Measurements from ENCODE around the gene HOTAIR.

The HOTAIR gene

GRCh38 chr12:53953831-53954693 is 20.7 kb downstream of the HOTAIR start:
- TF ChIP-seq CTCF (conservative IDR thresholded peaks at IDR 0.05; ENCODE audit: low read depth, low read length): no peak
- no peak overlapping the region for H3K4me3 ChIP-seq (ENCODE audit: low read depth, low read length)
- no peak for DNase-seq (ENCODE audit: low read depth)

- no peak overlapping the region for H3K4me3 ChIP-seq (ENCODE audit: low read depth, low read length)
- no peak for TF ChIP-seq CTCF (conservative IDR thresholded peaks at IDR 0.05; ENCODE audit: low read depth, low read length)
- no peak for DNase-seq (ENCODE audit: low read depth)
Observed at GRCh38 chr12:53952871-53953734, 21.7 kb downstream of the HOTAIR start.

GRCh38 chr12:53952335-53952694 is 22.4 kb downstream of the HOTAIR start:
- no peak overlapping the region for H3K4me3 ChIP-seq (ENCODE audit: low read depth, low read length)
- no peak for DNase-seq (ENCODE audit: low read depth)
- TF ChIP-seq CTCF (conservative IDR thresholded peaks at IDR 0.05; ENCODE audit: low read depth, low read length): no peak

GRCh38 chr12:53951577-53952334 is 23.0 kb downstream of the HOTAIR start:
- no peak overlapping the region for H3K4me3 ChIP-seq (ENCODE audit: low read depth, low read length)
- DNase-seq (ENCODE audit: low read depth): no peak
- TF ChIP-seq CTCF (conservative IDR thresholded peaks at IDR 0.05; ENCODE audit: low read depth, low read length): no peak

- DNase-seq (ENCODE audit: low read depth): no peak
- TF ChIP-seq CTCF (conservative IDR thresholded peaks at IDR 0.05; ENCODE audit: low read depth, low read length): no peak
- no peak overlapping the region for H3K4me3 ChIP-seq (ENCODE audit: low read depth, low read length)
Observed at GRCh38 chr12:53950789-53951576, 23.8 kb downstream of the HOTAIR start.

- no peak for DNase-seq (ENCODE audit: low read depth)
- TF ChIP-seq CTCF (conservative IDR thresholded peaks at IDR 0.05; ENCODE audit: low read depth, low read length): no peak
- H3K4me3 ChIP-seq (ENCODE audit: low read depth, low read length): no peak overlapping the region
Observed at GRCh38 chr12:53950437-53950773, 24.3 kb downstream of the HOTAIR start.

Measured in choroid plexus epithelial cell (primary cell).